ENCODE results near the gene PYCARD.

DNA sequence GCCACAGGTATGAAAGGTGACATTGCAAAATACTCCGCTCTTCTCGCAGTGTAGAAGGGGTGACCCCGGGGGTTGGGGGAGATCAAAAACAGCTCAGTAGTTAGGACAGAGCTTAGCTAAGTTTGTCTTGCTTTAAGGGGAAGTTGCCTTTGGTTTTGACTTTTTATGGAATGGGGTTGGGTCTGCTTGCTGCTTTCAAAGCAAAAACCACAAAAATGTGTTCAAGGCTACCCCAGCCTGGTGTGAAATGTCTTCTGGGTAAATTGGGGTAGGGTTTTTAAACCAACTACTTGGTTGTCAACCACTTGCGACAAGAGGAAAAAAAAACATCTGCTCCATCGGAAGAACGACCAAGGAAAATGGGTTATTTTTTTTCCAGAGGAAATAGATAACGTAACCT, 16.4 kb downstream of the PYCARD start:
- TF ChIP-seq, protein P1, sequence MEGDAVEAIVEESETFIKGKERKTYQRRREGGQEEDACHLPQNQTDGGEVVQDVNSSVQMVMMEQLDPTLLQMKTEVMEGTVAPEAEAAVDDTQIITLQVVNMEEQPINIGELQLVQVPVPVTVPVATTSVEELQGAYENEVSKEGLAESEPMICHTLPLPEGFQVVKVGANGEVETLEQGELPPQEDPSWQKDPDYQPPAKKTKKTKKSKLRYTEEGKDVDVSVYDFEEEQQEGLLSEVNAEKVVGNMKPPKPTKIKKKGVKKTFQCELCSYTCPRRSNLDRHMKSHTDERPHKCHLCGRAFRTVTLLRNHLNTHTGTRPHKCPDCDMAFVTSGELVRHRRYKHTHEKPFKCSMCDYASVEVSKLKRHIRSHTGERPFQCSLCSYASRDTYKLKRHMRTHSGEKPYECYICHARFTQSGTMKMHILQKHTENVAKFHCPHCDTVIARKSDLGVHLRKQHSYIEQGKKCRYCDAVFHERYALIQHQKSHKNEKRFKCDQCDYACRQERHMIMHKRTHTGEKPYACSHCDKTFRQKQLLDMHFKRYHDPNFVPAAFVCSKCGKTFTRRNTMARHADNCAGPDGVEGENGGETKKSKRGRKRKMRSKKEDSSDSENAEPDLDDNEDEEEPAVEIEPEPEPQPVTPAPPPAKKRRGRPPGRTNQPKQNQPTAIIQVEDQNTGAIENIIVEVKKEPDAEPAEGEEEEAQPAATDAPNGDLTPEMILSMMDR (optimal IDR thresholded peaks at IDR 0.05 in 1 of 3, IDR thresholded peaks at IDR 0.05 in 1 of 3, conservative IDR thresholded peaks at IDR 0.05 in 1 of 3; ENCODE audit: extremely low read depth in 1 of 3, insufficient read depth in 2 of 3, low read length in 3 of 3) = no peak
- TF ChIP-seq EZH2 (IDR thresholded peaks at IDR 0.05; ENCODE audit: low read length) = no peak

All from keratinocyte (primary cell).